ENCODE results near the gene SSBP4.

- TF ChIP-seq POLR2A (IDR thresholded peaks at IDR 0.05; ENCODE audit: borderline replicate concordance, extremely low read depth, insufficient read depth, insufficient read length), result no peak
- no peak for TF ChIP-seq EZH2 (IDR thresholded peaks at IDR 0.05)
- no peak for TF ChIP-seq CBX3 (IDR thresholded peaks at IDR 0.05; ENCODE audit: low read depth)
- no peak for TF ChIP-seq CTCF (IDR thresholded peaks at IDR 0.05 in 2 of 3, conservative IDR thresholded peaks at IDR 0.05 in 1 of 3; ENCODE audit: borderline replicate concordance in 1 of 3, insufficient read depth in 1 of 3, low read depth in 2 of 3, low read length in 2 of 3)
- TF ChIP-seq YY1 (IDR thresholded peaks at IDR 0.05; ENCODE audit: extremely low read depth, insufficient replicate concordance, low read depth, low read length), result no peak
- TF ChIP-seq SP1 (IDR thresholded peaks at IDR 0.05; ENCODE audit: low read depth), result no peak
- no peak for TF ChIP-seq RAD21 (IDR thresholded peaks at IDR 0.05; ENCODE audit: low read depth)
- TF ChIP-seq CEBPB (IDR thresholded peaks at IDR 0.05; ENCODE audit: low read depth), result no peak
- no peak for TF ChIP-seq EZH2phosphoT487 (IDR thresholded peaks at IDR 0.05; ENCODE audit: borderline replicate concordance)
- no peak for TF ChIP-seq SRF (IDR thresholded peaks at IDR 0.05; ENCODE audit: low read depth)
- TF ChIP-seq SIN3A (IDR thresholded peaks at IDR 0.05; ENCODE audit: low read depth), result no peak; the same call in 1 of the 2 replicates
- TF ChIP-seq JUND (IDR thresholded peaks at IDR 0.05), result no peak
- TF ChIP-seq ZNF274 (IDR thresholded peaks at IDR 0.05; ENCODE audit: low read depth, low read length), result no peak
- TF ChIP-seq ZBTB33 (IDR thresholded peaks at IDR 0.05; ENCODE audit: extremely low read depth, insufficient replicate concordance, low read length), result no peak
Measured at GRCh38 chr19:18436671-18437490, 17.7 kb downstream of the SSBP4 start.

Measured in HCT116 (cell line).